Sigmoid colon (tissue), 4 donors: Measurements from ENCODE around the gene TPX2.

Source experiments
- CTCF ChIP-seq, 4 experiments: fragments of 450-650 bp in 3 of 4; fragments of 200-600 bp in 1 of 4; IDR thresholded peaks; one replicate each; pipeline ENCODE4 v1.5.1; 2016 to 2019; ENCODE audit warnings: antibody characterized with exemption in 4 of 4, mild to moderate bottlenecking in 3 of 4, moderate library complexity in 2 of 4
- POLR2A ChIP-seq, 2 donors: fragments of 450-650 bp; IDR thresholded peaks; one replicate each; pipeline ENCODE4 v1.6.1; 2016; ENCODE audit warnings: antibody characterized with exemption in 2 of 2, mild to moderate bottlenecking in 2 of 2, moderate library complexity in 2 of 2
- POLR2AphosphoS5 ChIP-seq, 4 donors: sonication (generic); formaldehyde crosslinking; IDR thresholded peaks; one replicate each; pipeline ENCODE4 v1.6.1; 2017; ENCODE audit warnings: antibody characterized with exemption in 4 of 4

GRCh38 chr20:31838646-31839292, 99.7 kb downstream of the TPX2 start:
- TF ChIP-seq CTCF (IDR thresholded peaks at IDR 0.05) (no peak), POLR2AphosphoS5 (IDR thresholded peaks at IDR 0.05) (no peak), POLR2A (IDR thresholded peaks at IDR 0.05) (no peak)
